GM19238 (cell line): ENCODE data around the gene HHIP.

ENCODE experiments used
- DNase-seq: peaks from one replicate; pipeline ENCODE4 v3.0.0; 2011; ENCODE audit warnings: low spot score; ENCODE audit not compliant: insufficient read length

Gene HHIP

DNA sequence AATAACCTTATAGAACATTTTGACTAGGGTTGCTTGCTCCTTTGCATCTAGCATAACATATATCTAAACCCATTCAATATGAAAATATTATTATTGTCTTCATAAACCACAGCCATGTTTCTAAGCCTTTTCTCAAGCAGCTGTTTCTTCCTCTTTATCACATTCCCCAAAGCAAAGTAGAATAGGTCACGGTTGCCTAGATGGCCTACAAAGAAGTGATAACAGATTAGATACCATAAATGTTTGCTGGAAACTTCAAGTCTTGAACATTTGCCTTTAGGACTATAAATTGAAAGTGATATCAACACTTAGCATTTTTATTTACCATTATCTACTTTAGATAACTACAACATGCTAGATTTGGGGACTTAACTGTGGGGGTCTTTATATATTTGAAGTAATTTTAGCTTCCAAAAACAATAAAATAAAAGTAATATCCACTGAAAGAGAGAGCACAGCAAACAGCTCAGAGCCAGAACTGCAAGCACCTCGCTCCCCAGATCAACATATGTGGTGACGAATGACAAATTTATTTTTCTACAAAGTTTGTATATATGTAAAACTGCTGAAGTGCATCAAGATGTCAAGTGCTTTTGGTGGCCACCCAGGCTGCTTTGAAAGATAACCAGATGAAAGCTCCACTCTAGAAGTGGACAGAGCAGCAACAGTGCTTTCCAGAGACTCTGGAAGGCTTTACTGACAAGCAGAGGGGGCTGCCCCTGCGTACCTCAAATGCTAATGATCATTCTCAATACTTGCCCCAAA, 8.0 kb downstream of the HHIP start:
- DNase-seq: no peak

DNA sequence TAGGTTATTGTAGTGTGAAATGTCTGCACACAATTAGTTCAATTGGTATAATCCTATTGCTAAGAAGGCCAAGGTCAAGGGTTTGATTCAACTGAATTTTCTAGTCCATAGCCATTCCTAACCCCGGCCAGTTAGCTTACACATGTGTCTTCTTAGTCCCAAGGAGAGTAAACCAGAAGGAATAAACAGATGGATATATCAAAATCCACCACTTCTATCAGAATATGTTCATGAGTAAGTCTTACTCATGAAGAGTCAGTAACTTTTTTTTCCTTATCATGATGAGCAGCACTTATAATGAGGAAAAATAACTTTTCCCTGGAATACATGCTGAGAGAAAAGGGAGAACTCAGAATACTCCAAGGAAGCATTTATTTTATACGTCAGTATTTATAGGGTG, 9.5 kb downstream of the HHIP start:
- DNase-seq: no peak

DNA sequence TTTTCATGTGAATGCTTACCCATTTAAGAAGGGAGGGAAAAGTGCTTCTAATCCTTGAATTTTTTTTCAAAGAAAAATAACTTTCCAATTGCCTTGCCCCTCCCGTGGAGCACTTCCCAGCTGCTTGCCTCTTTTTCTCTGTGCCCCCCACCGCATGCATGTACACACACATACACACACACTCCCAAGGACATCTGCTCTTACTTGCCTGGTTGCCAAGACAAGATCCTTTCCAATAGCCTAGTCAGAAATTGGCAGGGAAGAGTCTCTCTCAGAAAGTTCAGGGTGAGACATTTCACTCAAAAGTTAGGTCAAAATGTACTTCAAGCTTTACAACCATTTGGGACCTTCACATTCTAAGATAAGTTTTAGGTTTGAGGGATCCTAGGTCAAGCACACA, 10.9 kb downstream of the HHIP start:
- no peak for DNase-seq

DNA sequence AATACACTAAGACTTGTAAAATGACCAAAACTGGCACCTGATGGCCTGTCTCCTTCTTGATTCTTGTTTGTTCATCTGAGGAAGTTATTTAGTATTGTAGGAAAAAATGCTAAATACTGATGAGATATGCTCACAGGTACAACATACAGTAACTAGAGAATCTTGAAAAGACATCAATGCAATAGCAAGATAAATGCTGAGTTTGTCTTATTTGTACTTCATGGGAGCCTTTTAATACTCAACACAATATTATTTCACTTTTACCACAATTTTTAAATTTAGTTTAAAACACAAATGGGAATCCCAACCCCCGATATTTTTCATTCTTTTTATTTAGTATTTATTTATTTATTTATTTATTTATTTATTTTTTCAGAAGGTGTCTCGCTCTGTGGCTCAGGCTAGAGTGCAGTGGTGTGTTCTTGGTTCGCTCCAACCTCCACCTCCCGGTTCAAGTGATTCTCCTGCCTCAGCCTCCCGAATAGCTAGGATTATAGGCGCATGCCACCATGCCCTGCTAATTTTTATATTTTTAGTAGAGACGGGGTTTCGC, 12.1 kb downstream of the HHIP start:
- no peak for DNase-seq

DNA sequence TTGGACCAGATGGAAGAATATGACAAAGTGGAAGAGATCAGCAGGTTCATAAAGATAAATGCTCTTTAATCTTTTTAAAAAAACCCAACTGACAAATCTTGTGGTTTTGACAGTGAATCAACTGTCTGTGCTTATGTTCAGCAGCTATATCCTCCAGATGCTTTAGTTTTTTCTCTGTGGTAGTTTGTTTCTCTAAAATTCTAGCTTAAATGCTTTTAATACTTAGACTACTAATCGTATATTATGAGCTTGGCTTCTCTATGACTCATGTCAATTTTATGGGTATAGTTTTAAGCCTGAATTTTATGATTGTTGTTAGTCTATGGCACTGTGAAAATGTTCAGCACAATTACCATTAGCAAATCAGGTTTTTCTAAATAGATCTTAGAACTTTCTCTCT, 12.9 kb downstream of the HHIP start:
- DNase-seq: no peak

DNA sequence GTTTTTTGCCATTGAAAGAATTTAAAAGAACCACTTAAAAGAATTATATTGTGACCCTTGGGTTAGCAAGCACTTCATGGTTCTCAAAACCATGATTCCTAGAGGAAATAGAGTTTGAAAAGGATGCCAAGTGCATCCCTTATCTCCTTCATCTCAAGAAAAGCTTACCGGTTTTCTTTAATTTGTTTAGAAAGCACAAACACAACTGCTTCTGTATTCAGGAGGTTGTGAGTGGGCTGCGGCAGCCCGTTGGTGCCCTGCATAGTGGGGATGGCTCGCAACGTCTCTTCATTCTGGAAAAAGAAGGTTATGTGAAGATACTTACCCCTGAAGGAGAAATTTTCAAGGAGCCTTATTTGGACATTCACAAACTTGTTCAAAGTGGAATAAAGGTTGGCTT, 13.5 kb downstream of the HHIP start:
- DNase-seq: no peak

GRCh38 chr4:144663834-144664475, 18.0 kb downstream of the HHIP start:
- DNase-seq: no peak

GRCh38 chr4:144666539-144667175, 20.7 kb downstream of the HHIP start:
- DNase-seq: no peak

DNA sequence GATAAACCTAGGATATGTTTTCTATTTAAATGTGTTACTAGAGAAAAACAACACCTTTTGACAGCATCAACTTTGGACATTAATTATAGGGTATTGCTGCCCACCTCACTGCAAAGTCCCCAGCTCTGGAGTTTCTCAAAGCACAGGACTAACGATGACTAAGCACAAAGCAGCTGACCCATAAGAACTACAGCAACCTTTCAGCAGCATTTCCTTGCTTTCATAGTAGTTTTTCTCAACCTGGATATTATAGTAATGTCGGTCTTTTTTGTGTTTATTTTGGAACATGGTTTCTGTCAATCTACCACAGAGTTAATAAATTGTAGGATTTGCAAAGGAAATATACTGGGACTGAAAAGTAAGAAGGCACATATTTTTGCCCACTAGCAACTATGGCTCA, 21.5 kb downstream of the HHIP start:
- no peak for DNase-seq

DNA sequence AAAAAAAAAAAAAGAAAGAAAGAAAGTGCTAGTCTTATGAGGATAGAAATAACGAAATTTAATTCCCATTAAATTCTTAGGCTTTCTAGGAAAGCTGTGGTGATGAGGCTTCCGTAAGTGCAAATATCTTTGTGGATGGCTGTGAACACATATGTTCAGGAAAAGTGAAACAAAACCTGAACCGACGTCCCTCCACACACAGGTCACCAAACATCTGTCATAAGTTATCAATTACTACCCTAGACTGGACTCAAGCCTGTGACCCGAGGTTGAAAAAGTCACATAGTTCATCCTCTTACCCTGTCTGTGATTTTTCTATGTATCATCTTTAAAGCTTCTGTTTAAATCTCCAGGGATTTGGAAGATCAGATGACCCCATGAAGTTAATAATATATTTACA, 24.8 kb downstream of the HHIP start:
- DNase-seq: no peak

GRCh38 chr4:144674711-144675110, 28.8 kb downstream of the HHIP start:
- no peak for DNase-seq

DNA sequence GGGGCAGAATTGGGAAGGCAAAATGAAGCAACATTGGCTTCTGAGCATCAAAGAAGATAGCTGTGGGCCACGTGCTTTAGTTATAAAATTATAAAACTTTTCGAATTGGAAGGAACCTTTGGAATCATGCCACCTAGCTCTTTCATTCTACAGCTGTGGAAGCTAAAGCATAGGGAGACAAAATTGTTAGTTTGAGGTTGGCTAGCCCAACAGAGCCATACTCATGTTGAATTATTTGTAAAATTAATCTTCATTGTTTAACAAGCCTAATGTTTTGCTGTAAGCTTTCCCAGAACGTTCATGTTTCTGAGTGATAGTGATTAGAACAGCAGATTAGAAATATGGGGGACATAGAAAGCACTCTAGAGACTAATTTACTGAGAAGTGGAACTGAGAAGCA, 35.9 kb downstream of the HHIP start:
- no peak for DNase-seq

GRCh38 chr4:144683516-144683915, 37.6 kb downstream of the HHIP start:
- DNase-seq: no peak

DNA sequence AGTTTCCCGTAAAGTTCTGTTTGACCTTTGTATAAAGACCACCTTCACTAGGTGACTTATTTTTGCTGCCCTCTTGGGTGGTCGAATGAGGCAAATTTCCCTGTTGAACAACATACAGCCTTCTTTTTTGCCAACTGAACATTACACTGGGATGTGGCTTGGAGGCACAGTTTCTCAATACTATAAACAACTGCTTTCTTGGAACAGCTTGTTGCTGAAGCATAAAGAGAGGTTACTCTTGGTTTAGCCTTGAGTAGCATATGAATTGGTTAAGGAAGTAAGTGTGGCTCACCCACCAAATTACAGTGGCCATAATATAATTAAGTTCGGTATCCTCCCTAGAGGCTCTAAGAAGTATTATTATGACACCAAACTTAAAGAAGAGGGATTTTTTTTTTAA, 40.0 kb downstream of the HHIP start:
- DNase-seq: no peak

- DNase-seq: no peak
Observed at GRCh38 chr4:144686921-144687320, 41.0 kb downstream of the HHIP start.

DNA sequence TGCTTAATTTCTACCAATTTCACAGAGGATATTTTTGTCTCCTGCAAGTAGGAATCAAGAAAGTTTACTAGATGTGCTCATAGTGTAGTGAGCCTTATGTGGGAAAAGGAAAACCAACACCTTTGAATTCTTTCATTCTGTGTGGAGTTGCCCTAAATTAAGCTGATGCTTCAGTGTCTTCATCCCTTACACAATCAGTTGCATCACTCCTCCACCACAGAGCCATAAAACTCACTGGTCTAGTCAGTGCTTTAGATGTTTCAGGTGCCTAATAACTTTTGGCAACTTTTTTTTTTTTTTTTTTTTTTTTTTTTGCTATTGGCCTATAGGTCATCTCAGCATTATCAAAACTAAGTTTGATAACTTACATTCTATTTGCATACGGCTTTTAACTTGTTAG, 41.5 kb downstream of the HHIP start:
- no peak for DNase-seq

GRCh38 chr4:144688035-144688569, 42.1 kb downstream of the HHIP start:
- DNase-seq: no peak

DNA sequence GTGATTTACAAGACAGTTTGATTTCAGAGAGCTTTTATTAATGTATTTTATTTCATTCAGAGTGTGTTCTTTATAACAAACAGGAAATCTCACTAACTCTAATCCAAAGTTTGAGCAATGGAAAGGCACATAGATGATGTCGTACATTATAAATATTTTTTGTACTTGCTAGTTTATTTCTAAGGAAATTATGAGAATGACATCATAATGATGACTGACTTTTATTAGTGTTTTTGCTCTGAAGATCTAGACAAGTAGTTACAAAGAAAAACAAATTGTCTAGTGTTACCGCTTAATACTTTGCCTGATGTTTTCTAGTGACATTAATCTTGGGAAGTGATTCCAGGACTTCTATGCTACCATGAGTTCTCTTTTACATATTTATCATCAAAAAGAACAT, 43.2 kb downstream of the HHIP start:
- DNase-seq: no peak

GRCh38 chr4:144695721-144696120, 49.8 kb downstream of the HHIP start:
- DNase-seq: no peak

- no peak for DNase-seq
Observed at GRCh38 chr4:144696376-144696775, 50.4 kb downstream of the HHIP start.

- DNase-seq: no peak
Observed at GRCh38 chr4:144699565-144699964, 53.6 kb downstream of the HHIP start.

- DNase-seq: no peak
Observed at GRCh38 chr4:144701683-144702233, 55.8 kb downstream of the HHIP start.
